Measurements from ENCODE around the gene PPP1R9A.

PPP1R9A gene

DNA sequence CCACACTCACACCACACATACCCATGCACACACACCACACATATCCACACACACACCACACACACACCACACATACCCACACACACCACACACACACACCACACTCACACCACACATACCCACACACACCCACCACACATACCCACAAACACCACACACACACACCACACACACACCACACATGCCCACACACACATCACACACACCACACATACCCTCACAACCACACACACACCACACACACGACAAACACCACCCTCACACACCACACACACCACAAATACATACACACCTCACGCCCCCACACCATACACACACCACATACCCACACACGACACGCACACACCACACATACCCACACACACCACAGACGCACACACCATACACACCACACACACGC is 297.2 kb downstream of the PPP1R9A start:
- DNase-seq (ENCODE audit: low read depth in 2 of 2) = no peak

DNA sequence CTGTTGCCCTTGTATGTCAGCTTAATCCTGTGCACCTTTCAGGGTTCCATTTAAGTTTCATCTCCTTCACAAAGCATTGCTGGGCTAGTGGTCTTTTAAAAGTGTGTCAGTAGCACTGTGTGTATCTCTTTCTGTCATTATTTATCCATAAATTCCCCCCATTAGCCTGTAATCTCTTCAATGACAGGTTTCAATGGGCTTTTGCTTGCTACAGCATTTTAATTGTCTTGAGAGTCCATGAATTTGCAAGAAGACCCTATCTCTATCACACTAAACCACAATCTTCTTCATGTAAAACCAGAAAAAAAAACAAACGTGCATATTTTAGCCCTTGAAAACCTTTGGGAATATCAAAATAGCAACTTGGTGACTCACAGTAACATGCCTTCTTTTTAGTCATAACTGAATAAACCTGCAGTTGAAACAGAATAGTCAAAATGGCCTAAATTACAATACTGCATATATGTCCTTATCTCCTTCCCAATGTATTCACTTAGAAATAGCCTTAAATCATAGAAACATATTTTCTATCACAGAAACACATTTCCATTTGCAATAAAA is 298.4 kb downstream of the PPP1R9A start:
- no peak for DNase-seq (ENCODE audit: low read depth in 2 of 2)

DNA sequence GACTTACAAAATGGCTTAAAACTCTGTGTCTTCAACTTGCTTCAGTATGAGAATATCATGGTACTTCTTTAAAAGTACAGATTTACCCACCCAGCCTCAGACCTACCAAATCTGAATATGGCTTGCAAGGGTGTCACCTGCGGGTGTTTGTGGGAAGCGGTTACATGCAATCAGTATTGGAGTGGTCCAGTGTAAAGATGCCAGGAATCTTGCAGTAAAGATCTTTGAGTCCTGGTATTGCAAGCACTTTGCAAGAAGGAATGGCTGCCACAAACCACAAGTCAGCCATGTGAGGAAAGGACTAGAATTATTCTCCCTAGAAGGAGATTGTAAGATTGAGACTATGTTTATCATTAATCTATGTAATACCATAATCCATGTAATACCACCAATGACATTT is 301.9 kb downstream of the PPP1R9A start:
- DNase-seq (ENCODE audit: low read depth in 2 of 2) = no peak

GRCh38 chr7:95209788-95210187 is 302.4 kb downstream of the PPP1R9A start:
- no peak for DNase-seq (ENCODE audit: low read depth in 2 of 2)

DNA sequence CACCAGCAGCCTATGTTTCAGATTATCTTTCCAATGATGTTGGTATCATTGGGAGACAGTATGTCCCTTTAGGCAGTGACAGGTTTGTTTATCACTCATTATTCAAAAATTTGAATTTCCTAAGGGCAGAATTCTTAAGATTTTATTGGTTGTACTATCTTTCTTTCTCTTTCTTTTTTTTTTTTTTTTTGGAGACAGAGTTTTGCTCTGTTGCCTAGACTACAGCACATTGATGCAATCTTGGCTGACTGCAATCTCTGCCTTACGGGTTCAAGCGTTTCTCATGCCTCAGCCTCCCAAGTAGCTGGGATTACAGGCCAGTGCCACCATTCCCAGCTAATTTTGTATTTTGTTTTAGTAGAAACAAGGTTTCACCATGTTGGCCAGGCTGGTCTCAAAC is 305.8 kb downstream of the PPP1R9A start:
- DNase-seq (ENCODE audit: low read depth in 2 of 2) = no peak

- no peak for DNase-seq (ENCODE audit: low read depth in 2 of 2)
Observed at GRCh38 chr7:95213809-95214492, 306.6 kb downstream of the PPP1R9A start.

DNA sequence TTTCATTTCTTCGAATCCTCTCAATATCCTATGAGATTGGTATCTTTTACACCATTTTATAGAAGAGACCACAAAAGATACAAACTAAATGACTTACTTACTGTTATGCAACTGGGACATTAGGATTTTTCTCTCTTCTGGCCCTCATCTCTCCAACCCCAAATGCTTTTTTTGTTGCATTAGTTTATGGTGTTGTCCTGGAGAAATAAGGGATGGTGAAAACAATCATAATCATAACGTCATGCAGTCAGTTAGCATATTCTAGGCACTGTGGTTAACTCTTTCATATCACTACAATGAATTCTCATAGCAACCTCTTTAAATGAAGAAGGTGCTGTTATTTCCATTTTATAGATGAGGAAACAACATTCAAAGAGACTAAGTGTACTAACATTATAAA is 312.3 kb downstream of the PPP1R9A start:
- DNase-seq (ENCODE audit: low read depth in 2 of 2) = no peak

- no peak for DNase-seq (ENCODE audit: low read depth in 2 of 2)
Observed at GRCh38 chr7:95220328-95220727, 312.9 kb downstream of the PPP1R9A start.

GRCh38 chr7:95225301-95225700 is 317.9 kb downstream of the PPP1R9A start:
- DNase-seq (ENCODE audit: low read depth in 2 of 2) = no peak

- no peak for DNase-seq (ENCODE audit: low read depth in 2 of 2)
Observed at GRCh38 chr7:95229301-95229700, 321.9 kb downstream of the PPP1R9A start.

- DNase-seq (ENCODE audit: low read depth in 2 of 2) = no peak
Observed at GRCh38 chr7:95238252-95238943, 331.0 kb downstream of the PPP1R9A start.

- no peak for DNase-seq (ENCODE audit: low read depth in 2 of 2)
Observed at GRCh38 chr7:95240921-95241320, 333.5 kb downstream of the PPP1R9A start.

DNA sequence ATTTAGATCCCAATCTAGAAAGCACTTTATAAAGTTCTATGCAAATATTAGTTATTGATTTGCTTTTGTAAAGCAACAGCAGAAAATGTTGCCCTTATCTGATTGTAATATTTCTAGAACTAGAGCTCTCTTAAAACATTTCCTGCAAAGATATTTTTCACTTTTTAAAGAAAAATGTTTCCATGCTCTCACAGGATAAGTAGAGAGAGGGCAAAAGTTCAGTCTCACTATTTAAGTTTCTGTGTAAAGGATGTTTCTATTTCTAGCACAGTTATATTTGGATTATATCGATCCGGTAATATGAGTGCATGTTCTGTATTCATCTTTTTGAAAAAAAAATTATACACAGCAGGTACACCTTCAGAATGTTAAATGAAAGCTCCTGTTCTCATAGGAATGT is 334.9 kb downstream of the PPP1R9A start:
- DNase-seq (ENCODE audit: low read depth in 2 of 2) = no peak

- no peak for DNase-seq (ENCODE audit: low read depth in 2 of 2)
Observed at GRCh38 chr7:95244616-95245015, 337.2 kb downstream of the PPP1R9A start.

GRCh38 chr7:95245828-95246500 is 338.6 kb downstream of the PPP1R9A start:
- DNase-seq (ENCODE audit: low read depth in 2 of 2) = no peak

DNA sequence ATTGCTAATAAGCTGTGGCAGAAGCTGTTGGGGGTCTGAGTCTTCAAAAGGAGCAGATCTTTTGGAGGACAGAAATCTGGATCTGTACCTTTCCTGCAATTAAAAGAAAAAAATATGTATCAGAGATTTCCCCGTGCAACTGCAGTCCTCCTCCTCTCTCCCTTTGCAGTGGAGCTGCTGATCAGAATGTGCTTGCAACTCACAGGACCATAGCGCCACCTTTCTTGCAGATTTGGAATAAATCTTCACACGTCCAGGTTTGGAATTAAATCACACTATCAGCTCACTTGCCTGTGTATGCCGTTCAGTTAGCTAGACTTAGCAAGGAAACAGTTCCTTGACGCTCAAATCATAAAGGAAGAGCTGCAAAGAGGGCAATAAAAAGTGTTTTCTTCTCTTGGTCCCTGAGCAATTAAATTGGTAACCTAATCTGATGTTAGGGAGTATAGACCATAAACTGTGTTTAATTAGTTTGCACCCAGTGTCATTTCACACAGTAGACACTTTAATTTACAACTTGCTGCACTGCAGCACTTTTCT is 339.5 kb downstream of the PPP1R9A start:
- no peak for DNase-seq (ENCODE audit: low read depth in 2 of 2)

GRCh38 chr7:95250571-95250970 is 343.2 kb downstream of the PPP1R9A start:
- no peak for DNase-seq (ENCODE audit: low read depth in 2 of 2)

GRCh38 chr7:95251966-95252365 is 344.6 kb downstream of the PPP1R9A start:
- no peak for DNase-seq (ENCODE audit: low read depth in 2 of 2)

- DNase-seq (ENCODE audit: low read depth in 2 of 2) = no peak
Observed at GRCh38 chr7:95253986-95254385, 346.6 kb downstream of the PPP1R9A start.

DNA sequence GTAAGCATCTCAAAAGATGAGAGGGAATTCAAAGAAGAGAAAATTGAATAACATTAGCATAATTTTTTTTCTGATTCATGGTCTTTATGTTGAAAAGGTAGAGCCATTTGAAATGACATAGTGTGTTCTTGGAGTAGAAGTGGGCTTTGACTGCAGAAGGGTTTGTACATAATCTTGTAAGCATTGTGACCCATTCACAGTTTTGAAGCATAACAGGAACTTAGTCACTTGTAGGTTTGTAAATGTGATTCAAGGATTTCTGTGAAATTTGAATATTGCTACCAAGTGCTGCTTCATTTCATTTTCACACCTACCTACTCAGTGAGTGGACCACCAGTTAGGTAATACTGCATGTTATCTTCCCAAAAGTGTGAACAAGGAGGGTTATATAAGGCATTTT is 348.3 kb downstream of the PPP1R9A start:
- no peak for DNase-seq (ENCODE audit: low read depth in 2 of 2)

GRCh38 chr7:95261895-95262415 is 354.6 kb downstream of the PPP1R9A start:
- DNase-seq (ENCODE audit: low read depth in 2 of 2) = no peak

DNA sequence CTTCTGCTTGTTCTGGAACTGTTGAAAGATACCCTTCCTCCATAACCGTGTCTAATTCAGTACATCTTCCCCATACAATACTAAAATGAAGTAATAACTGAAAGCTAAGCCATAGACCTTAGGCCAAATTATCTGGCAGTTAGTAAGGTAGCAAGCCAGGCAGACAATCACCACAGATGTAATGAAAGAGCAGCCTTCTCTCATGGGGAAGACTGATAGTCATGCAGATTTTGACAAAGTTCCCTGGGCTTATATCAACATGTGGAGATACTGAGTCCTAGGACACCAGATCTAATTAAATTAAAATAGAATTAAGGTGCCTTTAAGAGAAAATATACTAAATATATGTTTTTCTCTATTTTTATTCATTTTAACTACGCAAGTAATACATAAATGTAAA is 355.5 kb downstream of the PPP1R9A start:
- no peak for DNase-seq (ENCODE audit: low read depth in 2 of 2)
